ENCODE results near the gene ADAT2. TPM values are rescaled to one million over a fixed set of nuclear protein-coding genes. Genes with fewer than 3 reads are reported as not detected.
A peak's percentile ranks its signal among the peaks of the same experiment; 100 is the strongest.
"Not testable (repeated sequence)": the region's sequence is repeated elsewhere in the genome, so short reads cannot be mapped to it uniquely, and the experiment has no call there.

The ADAT2 gene
- 10 to 100 TPM in 3 of 8 experiments, 1 to 10 TPM in 5; 3.8 to 18.8 (median 6.2) TPM for total RNA-seq

GRCh38 chr6:143450453-143451371, at the start of gene ADAT2, which contains the start of gene PEX3:
Gene ADAT2, minus strand, starts transcription at chr6:143450695. Its CDS starts 37 bp downstream, at chr6:143450658.
Gene PEX3, plus strand, starts transcription at chr6:143450805. Its CDS starts 238 bp downstream, at chr6:143451043.
- Histone ChIP-seq H3K27ac (peak within 1 kb of the TSS; percentile 57 to 75), H3K4me1 (replicated peaks in 1 of 2) (peaks cover 7 to 18% of the 10 kb centered on the region in 2 donors), H3K4me3 (peak within 1 kb of the TSS; percentile 59 to 96 (median 76))
- ATAC-seq (replicated peaks in 6 of 8): peak; percentile 96 to 99 (median 97)
- in situ Hi-C loops (cut with MboI; ENCODE audit: low pct_unique_long_range_greater_than_20kb in 2 of 9, low sequenced_read_pairs in 9 of 9, unreplicated experiment in 9 of 9): no loop called here
- 0 to 11% (median 0%) methylated on average over 1 to 36 of the region's 56 CpGs for WGBS, 10 experiments

- in situ Hi-C loops (cut with MboI; ENCODE audit: low pct_unique_long_range_greater_than_20kb in 2 of 9, low sequenced_read_pairs in 9 of 9, unreplicated experiment in 9 of 9): no loop called here
- Histone ChIP-seq H3K4me3 (no peak overlapping the region), H3K4me1 (replicated peaks in 1 of 2) (no peaks in the 10 kb centered on the region), H3K27ac (no peak overlapping the region)
- WGBS, 10 experiments: 87 to 100% (median 96%) methylated on average over 1 to 4 of the region's 4 CpGs; no CpG with 5 or more reads in 3 of the 10 experiments
- no peak for ATAC-seq (replicated peaks in 6 of 8)
These were observed 47.9 kb upstream of the ADAT2 start for GRCh38 chr6:143498428-143498827.

- no peaks in the 10 kb centered on the region for H3K4me1 ChIP-seq (replicated peaks in 1 of 2)
- H3K4me3 ChIP-seq: no peak overlapping the region
- no peak overlapping the region for H3K27ac ChIP-seq
- no peak for ATAC-seq (replicated peaks in 6 of 8)
- in situ Hi-C loops (cut with MboI; ENCODE audit: low pct_unique_long_range_greater_than_20kb in 2 of 9, low sequenced_read_pairs in 9 of 9, unreplicated experiment in 9 of 9): no loop called here
- WGBS, 10 experiments: 91 to 100% (median 100%) methylated on average over 1 of the region's 1 CpG; no CpG with 5 or more reads in 7 of the 10 experiments
These were observed 46.5 kb upstream of the ADAT2 start for GRCh38 chr6:143496974-143497373.

- WGBS, 10 experiments: 80 to 100% (median 92%) methylated on average over 1 to 8 of the region's 8 CpGs; no CpG with 5 or more reads in 1 of the 10 experiments
- in situ Hi-C loops (cut with MboI; ENCODE audit: low pct_unique_long_range_greater_than_20kb in 2 of 9, low sequenced_read_pairs in 9 of 9, unreplicated experiment in 9 of 9): no loop called here
- no peak for ATAC-seq (replicated peaks in 6 of 8)
- Histone ChIP-seq H3K4me3 (no peak overlapping the region), H3K27ac (no peak overlapping the region), H3K4me1 (replicated peaks in 1 of 2) (no peaks in the 10 kb centered on the region)
These were observed 40.3 kb upstream of the ADAT2 start for GRCh38 chr6:143490775-143491174.

GRCh38 chr6:143490244-143490643, 39.7 kb upstream of the ADAT2 start:
- 80 to 100% (median 100%) methylated on average over 1 of the region's 1 CpG; no CpG with 5 or more reads in 4 of the 10 experiments for WGBS, 10 experiments
- Histone ChIP-seq H3K27ac (no peak overlapping the region), H3K4me3 (no peak overlapping the region), H3K4me1 (replicated peaks in 1 of 2) (no peaks in the 10 kb centered on the region)
- in situ Hi-C loops (cut with MboI; ENCODE audit: low pct_unique_long_range_greater_than_20kb in 2 of 9, low sequenced_read_pairs in 9 of 9, unreplicated experiment in 9 of 9): no loop called here
- ATAC-seq (replicated peaks in 6 of 8): no peak

- Histone ChIP-seq H3K4me1 (replicated peaks in 1 of 2) (no peaks in the 10 kb centered on the region), H3K4me3 (no peak overlapping the region), H3K27ac (no peak overlapping the region)
- in situ Hi-C loops (cut with MboI; ENCODE audit: low pct_unique_long_range_greater_than_20kb in 2 of 9, low sequenced_read_pairs in 9 of 9, unreplicated experiment in 9 of 9): no loop called here
- no peak for ATAC-seq (replicated peaks in 6 of 8)
- 79 to 94% (median 90%) methylated on average over 2 to 3 of the region's 3 CpGs; no CpG with 5 or more reads in 1 of the 10 experiments for WGBS, 10 experiments
These were observed 36.3 kb upstream of the ADAT2 start for GRCh38 chr6:143486752-143487151.

GRCh38 chr6:143485967-143486366, 35.5 kb upstream of the ADAT2 start:
- in situ Hi-C loops (cut with MboI; ENCODE audit: low pct_unique_long_range_greater_than_20kb in 2 of 9, low sequenced_read_pairs in 9 of 9, unreplicated experiment in 9 of 9): no loop called here
- WGBS, 10 experiments: 57 to 100% (median 83%) methylated on average over 1 to 2 of the region's 2 CpGs; no CpG with 5 or more reads in 5 of the 10 experiments
- H3K27ac ChIP-seq: no peak overlapping the region
- H3K4me3 ChIP-seq: no peak overlapping the region
- ATAC-seq (replicated peaks in 6 of 8): no peak
- H3K4me1 ChIP-seq (replicated peaks in 1 of 2): no peaks in the 10 kb centered on the region

- H3K4me1 ChIP-seq (replicated peaks in 1 of 2): no peaks in the 10 kb centered on the region
- WGBS, 10 experiments: 52 to 100% (median 95%) methylated on average over 2 of the region's 2 CpGs; no CpG with 5 or more reads in 1 of the 10 experiments
- no peak overlapping the region for H3K4me3 ChIP-seq
- no peak overlapping the region for H3K27ac ChIP-seq
- in situ Hi-C loops (cut with MboI; ENCODE audit: low pct_unique_long_range_greater_than_20kb in 2 of 9, low sequenced_read_pairs in 9 of 9, unreplicated experiment in 9 of 9): no loop called here
- ATAC-seq (replicated peaks in 6 of 8): no peak
These were observed 32.1 kb upstream of the ADAT2 start for GRCh38 chr6:143482593-143482992.

GRCh38 chr6:143478479-143479062, 28.1 kb upstream of the ADAT2 start:
- in situ Hi-C loops (cut with MboI; ENCODE audit: low pct_unique_long_range_greater_than_20kb in 2 of 9, low sequenced_read_pairs in 9 of 9, unreplicated experiment in 9 of 9): no loop called here
- no peak for ATAC-seq (replicated peaks in 6 of 8)
- H3K27ac ChIP-seq: no peak overlapping the region
- H3K4me1 ChIP-seq (replicated peaks in 1 of 2): no peaks in the 10 kb centered on the region
- no peak overlapping the region for H3K4me3 ChIP-seq
- 90 to 100% (median 97%) methylated on average over 1 to 3 of the region's 3 CpGs; no CpG with 5 or more reads in 1 of the 10 experiments for WGBS, 10 experiments

GRCh38 chr6:143476545-143476944, 26.1 kb upstream of the ADAT2 start:
- 40 to 100% (median 78%) methylated on average over 1 of the region's 1 CpG; no CpG with 5 or more reads in 3 of the 10 experiments for WGBS, 10 experiments
- ATAC-seq (replicated peaks in 6 of 8): peak in 3 of 8 experiments; percentile 81 to 95 (median 92)

GRCh38 chr6:143471822-143472221, 21.3 kb upstream of the ADAT2 start:
- H3K27ac ChIP-seq: no peak overlapping the region
- H3K4me3 ChIP-seq: no peak overlapping the region
- in situ Hi-C loops (cut with MboI; ENCODE audit: low pct_unique_long_range_greater_than_20kb in 2 of 9, low sequenced_read_pairs in 9 of 9, unreplicated experiment in 9 of 9): no loop called here
- no peaks in the 10 kb centered on the region for H3K4me1 ChIP-seq (replicated peaks in 1 of 2)
- 83 to 100% (median 95%) methylated on average over 1 of the region's 1 CpG for WGBS, 10 experiments
- ATAC-seq (replicated peaks in 6 of 8): no peak

More at GRCh38 chr6:143476545-143476944, 26.1 kb upstream of the ADAT2 start:
- in situ Hi-C loops (cut with MboI; ENCODE audit: low pct_unique_long_range_greater_than_20kb in 2 of 9, low sequenced_read_pairs in 9 of 9, unreplicated experiment in 9 of 9): no loop called here
- no peak overlapping the region for H3K4me3 ChIP-seq
- H3K4me1 ChIP-seq (replicated peaks in 1 of 2): no peaks in the 10 kb centered on the region
- no peak overlapping the region for H3K27ac ChIP-seq

- in situ Hi-C loops (cut with MboI; ENCODE audit: low pct_unique_long_range_greater_than_20kb in 2 of 9, low sequenced_read_pairs in 9 of 9, unreplicated experiment in 9 of 9); H3K4me1 ChIP-seq (replicated peaks in 1 of 2); ATAC-seq (replicated peaks in 6 of 8); H3K27ac ChIP-seq; H3K4me3 ChIP-seq: not testable (repeated sequence)
- WGBS, 10 experiments: 100% methylated on average over 1 of the region's 2 CpGs; no CpG with 5 or more reads in 9 of the 10 experiments
These were observed 18.3 kb upstream of the ADAT2 start for GRCh38 chr6:143468823-143469222.

- no peak overlapping the region for H3K4me3 ChIP-seq
- no peak for ATAC-seq (replicated peaks in 6 of 8)
- in situ Hi-C loops (cut with MboI; ENCODE audit: low pct_unique_long_range_greater_than_20kb in 2 of 9, low sequenced_read_pairs in 9 of 9, unreplicated experiment in 9 of 9): no loop called here
These were observed 17.5 kb upstream of the ADAT2 start for GRCh38 chr6:143468026-143468425.

More at GRCh38 chr6:143468026-143468425, 17.5 kb upstream of the ADAT2 start:
- Histone ChIP-seq H3K27ac (no peak overlapping the region), H3K4me1 (replicated peaks in 1 of 2) (no peaks in the 10 kb centered on the region)
